ENCODE measurements around the gene RAB4A. TPM values are rescaled to one million over a fixed set of nuclear protein-coding genes. Genes with fewer than 3 reads are reported as not detected.

The RAB4A gene
- total and polyA plus RNA-seq, 2 of the 13 experiments (the other 11 are each of a cell fraction or from before 2014, with no cell fraction given) = 56.0 to 80.1 TPM

GRCh38 chr1:229248821-229249817 lies 21.8 kb upstream of the RAB4A start:
- intact Hi-C loops (cut with micrococcal nuclease; ENCODE audit: unreplicated experiment) = no loop called here
- H3K4me3 ChIP-seq (replicated peaks in 1 of 3; ENCODE audit: insufficient read depth in 1 of 3, low read depth in 2 of 3, low read length in 3 of 3) = no peak overlapping the region; a peak in 1 of 6 replicates
- CTCF ChIA-PET (ENCODE audit: low intra/inter-chr PET ratio, low total read pairs) = no interaction called here
- 18% methylated on average over 10 of the region's 10 CpGs for WGBS (ENCODE audit: low lambda C conversion rate)
- no peaks in the 10 kb centered on the region for H3K36me3 ChIP-seq (replicated peaks in 1 of 2; ENCODE audit: control insufficient read depth in 1 of 2, insufficient read depth in 2 of 2, low read length in 2 of 2)
- no peak overlapping the region for H3K9ac ChIP-seq (ENCODE audit: insufficient read depth, low read depth, low read length)
- no peaks in the 10 kb centered on the region for H4K20me1 ChIP-seq (ENCODE audit: insufficient read depth, low read length)
- peaks cover 5% of the 10 kb centered on the region; the same call in 1 of the 2 replicates for H3K9me3 ChIP-seq (ENCODE audit: low read length)
- POLR2A ChIA-PET = no interaction called here
- TF ChIP-seq TCF7L2 (IDR thresholded peaks at IDR 0.05; ENCODE audit: low read depth, low read length) (no peak), PRDM15 (CRISPR knock-in tag; IDR thresholded peaks at IDR 0.05) (peak; percentile 93), PATZ1 (CRISPR knock-in tag; IDR thresholded peaks at IDR 0.05) (peak; percentile 44)
- ATAC-seq = no peak
- peak overlapping the region; percentile 51; the same call in 1 of the 2 replicates for H3K4me2 ChIP-seq (ENCODE audit: low read depth, low read length)
- H3K79me2 ChIP-seq (ENCODE audit: insufficient read depth, low read length) = no peaks in the 10 kb centered on the region
- H3K27ac ChIP-seq (ENCODE audit: extremely low read length, insufficient read depth, low read length) = no peak overlapping the region
- BruUV-seq (replicated peaks) = no TSS peak
- peaks cover 0 to 8% of the 10 kb centered on the region in 2 experiments; a peak in 2 of 5 replicates for H3K27me3 ChIP-seq (ENCODE audit: control insufficient read depth in 1 of 2, insufficient read depth in 2 of 2, low read length in 2 of 2)
- no peak for DNase-seq (ENCODE audit: low spot score)
- in situ Hi-C loops (cut with HindIII; ENCODE audit: extremely low pct_ligation_motif_present, low pct_unique_long_range_greater_than_20kb) = no loop called here
- H3K4me1 ChIP-seq (ENCODE audit: insufficient read depth, low read length) = peaks cover 48% of the 10 kb centered on the region
- H2AFZ ChIP-seq (ENCODE audit: low read length) = peak overlapping the region; percentile 76
- FAIRE-seq = no peak

Data from HepG2 (cell line).